Vagina (tissue), 2 donors: ENCODE results near the gene SPOCK2.

Source experiments
- CTCF ChIP-seq, 3 experiments: fragments of 450-650 bp in 2 of 3; fragments of 200-600 bp in 1 of 3; sonication (generic) in 1 of 3; IDR thresholded peaks; one replicate each; pipeline ENCODE4 v1.5.1; 2017 to 2019; ENCODE audit warnings: antibody characterized with exemption in 3 of 3, mild to moderate bottlenecking in 2 of 3, moderate library complexity in 2 of 3
- POLR2A ChIP-seq, 2 donors: fragments of 450-650 bp; IDR thresholded peaks; one replicate each; pipeline ENCODE4 v1.6.1; 2017; ENCODE audit warnings: antibody characterized with exemption in 2 of 2, mild to moderate bottlenecking in 2 of 2, moderate library complexity in 2 of 2

DNA sequence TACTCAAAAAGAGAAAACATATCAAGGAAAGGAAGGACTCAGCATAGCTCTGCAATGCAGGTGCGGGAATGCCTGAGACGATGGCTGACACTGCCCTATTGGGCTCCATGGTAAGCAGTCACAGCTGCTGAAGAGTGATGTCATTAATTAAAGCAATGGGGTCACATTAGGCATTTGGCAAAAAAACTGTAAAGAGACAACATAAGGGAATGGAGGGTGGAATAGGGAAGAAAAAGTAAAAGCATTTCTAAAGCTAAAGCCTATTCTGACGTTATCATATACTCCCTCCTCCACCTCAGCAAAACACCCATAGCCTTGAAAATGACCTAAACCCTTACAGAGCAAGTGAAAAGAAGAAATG, 38.5 kb upstream of the SPOCK2 start:
- no peak for TF ChIP-seq CTCF (IDR thresholded peaks at IDR 0.05)
- no peak for TF ChIP-seq POLR2A (IDR thresholded peaks at IDR 0.05)
